ENCODE results near the gene TMEM255B.
"Not testable (repeated sequence)": the region's sequence is repeated elsewhere in the genome, so short reads cannot be mapped to it uniquely, and the experiment has no call there.

TMEM255B gene

DNA sequence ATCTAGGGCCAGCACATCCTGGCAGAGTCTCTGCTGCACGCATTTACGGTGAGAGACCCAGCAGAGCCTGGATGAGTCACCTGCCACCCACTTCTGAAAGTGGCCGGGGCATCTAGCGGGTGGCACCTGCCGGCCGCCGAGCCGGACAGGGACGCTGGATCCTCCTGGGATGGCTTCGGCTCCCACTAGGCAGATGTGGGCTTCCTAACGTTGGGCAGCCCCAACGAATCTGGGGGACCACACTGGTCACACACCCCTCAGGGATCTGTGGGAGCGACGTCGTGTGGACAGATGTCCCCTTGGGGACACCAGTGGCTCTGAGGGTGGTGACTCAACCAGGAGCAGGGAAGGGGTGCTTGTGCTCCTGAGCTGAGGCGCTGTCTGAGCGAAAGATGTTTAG is 32.2 kb downstream of the TMEM255B start:
- no peak for DNase-seq

DNA sequence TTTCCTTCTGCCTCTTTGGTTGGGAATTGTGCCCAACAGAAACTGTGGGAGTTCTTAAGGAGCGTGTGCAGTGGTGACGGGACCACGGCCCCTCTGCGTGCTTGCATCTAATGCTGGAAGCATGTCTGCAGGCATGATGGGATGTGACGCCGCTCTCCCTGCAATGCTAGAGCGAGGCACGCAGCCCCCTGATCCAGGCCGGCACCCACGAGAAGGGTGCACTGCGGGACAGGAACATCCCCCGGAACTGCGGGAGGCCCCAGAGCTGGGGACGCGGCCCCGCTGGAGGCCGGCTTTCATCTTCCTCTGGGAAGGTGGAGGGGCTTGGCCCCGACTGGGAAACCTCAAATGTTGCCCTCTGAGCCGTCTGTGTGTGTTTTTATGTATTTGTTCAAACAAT is 32.7 kb downstream of the TMEM255B start:
- DNase-seq: no peak

DNA sequence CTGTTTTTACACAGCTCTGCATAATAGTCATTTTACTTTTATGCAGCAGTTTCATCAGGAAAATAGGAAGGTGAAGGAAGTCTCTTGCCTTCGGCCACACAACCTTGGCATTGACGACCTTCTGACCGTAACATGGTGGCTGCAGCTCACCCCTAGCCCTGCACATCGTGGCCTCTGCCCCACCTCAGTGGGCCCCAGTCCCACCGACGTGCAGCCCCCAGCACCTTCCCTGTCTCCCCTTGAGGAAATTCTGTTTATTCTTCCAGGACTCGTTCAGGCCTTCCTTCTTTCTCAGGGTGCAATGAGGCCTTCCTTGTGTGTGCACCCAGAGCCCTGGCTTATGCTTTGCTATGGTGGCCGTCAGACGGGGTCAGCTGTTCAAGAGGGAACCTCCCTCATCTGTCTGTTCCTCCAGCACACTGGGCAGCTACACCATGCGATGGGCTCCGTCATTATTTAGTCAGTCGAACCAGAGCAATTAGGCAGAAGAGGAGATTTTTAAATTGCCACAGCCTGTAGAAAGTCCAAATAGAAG is 33.3 kb downstream of the TMEM255B start:
- no peak for DNase-seq

DNA sequence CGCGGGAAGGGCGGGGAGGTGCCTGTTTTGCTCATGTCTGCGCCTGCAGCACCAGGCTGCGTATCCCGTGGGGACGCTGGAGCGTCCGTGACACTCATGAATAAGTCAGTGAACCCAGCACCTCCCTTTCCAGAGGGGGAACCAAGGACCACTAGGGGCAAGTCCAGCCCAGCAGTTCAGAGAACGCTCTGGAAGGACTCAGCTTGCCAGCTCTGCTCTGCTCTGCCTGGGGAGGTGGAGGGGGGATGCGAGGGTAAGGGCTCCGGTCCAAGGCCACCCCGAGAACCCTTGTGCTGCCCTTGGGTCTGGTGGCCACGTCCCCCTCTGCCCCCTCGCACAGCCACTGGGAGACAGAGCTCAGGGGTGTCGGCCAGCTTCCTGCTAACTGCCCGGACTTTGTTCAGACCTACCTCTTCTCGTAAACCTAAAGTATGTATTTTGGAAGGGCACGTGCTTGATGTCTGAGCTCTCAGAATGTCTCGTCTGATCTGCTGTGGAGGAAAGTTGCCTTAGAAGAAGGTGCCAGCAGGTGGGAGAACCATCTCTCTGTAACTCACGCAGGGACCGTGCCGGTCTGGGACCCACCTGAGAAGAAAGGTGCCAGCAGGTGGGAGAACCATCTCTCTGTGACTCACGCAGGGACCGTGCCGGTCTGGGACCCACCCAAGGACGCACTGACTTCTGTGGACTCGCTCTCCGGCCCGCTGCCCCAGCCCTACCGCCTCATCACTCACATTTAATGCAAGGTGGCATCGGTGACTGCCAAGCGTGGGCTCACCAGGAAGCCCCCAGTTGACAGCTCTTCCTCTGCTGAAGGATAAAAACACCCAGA is 34.1 kb downstream of the TMEM255B start:
- DNase-seq: no peak

DNA sequence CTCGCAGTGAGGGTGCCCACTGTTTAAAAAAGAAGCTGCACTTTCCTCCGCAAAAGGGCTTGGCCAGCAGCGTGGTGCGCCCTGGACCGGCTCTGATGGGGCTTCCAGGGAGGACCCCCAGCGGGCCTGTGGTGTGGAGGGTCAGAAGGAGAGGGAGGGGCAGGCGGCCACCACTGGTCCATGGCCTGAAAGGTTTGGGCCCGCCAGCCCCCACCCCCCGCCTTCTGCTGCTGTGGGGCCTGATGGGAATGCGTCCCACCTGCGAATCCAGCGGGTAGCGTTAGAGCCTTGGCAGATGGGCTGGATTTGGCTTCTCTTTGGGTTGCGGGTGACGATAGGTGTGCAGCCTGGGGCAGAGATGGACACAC is 34.7 kb downstream of the TMEM255B start:
- DNase-seq: no peak

DNA sequence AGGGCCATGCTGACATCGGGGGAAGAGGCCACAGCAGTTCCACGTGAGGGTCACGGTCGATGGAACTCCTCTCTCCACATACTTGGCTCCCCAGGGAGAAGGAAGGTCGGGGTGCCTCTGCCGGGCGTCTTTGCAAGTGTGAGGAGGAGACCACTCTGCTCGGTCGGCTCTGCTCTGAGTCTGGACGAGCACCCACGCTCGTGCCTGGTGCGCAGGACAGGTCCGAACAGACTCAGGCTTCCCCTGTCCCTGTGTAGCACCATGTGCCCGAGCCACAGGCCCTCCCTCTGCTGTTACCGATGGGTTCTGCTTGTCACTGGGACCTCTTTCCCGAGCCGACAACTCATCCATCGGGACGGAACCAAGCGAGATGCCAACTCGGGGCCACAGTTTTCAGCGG is 35.1 kb downstream of the TMEM255B start:
- DNase-seq: no peak

DNA sequence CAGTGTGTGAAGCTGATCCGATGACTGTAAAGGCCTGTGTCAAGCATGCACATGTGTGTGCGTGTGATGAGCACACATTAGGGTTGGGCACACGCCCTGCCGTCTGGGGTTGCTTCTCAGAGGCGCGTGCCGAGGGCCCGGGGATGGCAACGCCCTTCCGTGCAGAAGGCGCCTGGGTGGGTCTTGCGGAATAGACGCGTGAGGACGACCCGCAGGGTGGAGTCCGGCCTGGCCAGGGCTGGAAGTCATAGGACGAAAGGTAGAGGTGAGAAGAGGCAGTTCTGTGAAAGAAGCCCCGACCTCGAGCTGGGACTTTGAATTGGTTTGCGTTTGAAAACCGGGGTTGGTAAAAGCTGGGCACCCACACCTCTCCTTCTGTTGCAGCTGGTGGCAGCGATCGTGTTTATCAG is 35.7 kb downstream of the TMEM255B start:
- DNase-seq: no peak

DNA sequence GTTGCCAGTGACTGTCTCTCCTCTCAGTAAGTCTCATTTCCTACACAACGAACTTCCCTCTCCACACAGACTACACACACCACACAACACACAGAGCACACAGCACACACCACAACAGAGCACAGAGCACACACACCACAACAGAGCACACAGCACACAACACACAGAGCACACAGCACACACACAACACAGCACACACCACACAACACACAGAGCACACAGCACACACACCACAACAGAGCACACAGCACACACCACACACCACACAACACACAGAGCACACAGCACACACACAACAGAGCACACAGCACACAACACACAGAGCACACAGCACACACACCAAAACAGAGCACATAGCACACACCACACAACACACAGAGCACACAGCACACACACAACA is 36.3 kb downstream of the TMEM255B start:
- DNase-seq: not testable (repeated sequence)

DNA sequence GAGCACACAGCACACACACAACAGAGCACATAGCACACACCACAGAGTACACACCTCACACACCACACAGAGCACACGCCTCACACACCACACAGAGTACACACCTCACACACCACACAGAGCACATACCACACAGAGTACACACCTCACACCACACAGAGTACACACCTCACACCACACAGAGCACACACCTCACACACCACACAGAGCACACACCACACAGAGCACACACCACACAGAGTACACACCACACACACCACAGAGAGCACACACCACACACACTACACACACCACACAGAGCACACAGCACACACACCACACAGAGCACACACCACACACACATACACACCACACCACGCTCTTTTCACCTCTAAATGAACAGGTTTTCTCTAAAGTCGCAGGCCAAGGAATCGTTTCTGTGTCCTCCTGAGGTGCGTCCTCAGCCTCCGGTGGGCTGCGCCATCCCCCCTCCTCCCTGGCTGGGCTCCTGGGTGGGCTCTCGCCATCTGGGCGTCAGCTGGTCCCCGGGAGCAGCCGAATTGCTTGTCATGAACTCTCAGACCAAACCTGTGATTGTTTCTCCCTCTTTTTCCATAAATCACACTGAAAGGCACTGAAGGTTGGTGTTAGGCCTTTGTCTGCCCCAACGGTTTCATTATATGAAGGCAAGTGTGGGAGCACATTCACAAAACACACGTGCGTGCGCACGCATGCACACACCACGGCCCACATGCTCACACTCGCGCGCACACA is 37.4 kb downstream of the TMEM255B start:
- DNase-seq: no peak

DNA sequence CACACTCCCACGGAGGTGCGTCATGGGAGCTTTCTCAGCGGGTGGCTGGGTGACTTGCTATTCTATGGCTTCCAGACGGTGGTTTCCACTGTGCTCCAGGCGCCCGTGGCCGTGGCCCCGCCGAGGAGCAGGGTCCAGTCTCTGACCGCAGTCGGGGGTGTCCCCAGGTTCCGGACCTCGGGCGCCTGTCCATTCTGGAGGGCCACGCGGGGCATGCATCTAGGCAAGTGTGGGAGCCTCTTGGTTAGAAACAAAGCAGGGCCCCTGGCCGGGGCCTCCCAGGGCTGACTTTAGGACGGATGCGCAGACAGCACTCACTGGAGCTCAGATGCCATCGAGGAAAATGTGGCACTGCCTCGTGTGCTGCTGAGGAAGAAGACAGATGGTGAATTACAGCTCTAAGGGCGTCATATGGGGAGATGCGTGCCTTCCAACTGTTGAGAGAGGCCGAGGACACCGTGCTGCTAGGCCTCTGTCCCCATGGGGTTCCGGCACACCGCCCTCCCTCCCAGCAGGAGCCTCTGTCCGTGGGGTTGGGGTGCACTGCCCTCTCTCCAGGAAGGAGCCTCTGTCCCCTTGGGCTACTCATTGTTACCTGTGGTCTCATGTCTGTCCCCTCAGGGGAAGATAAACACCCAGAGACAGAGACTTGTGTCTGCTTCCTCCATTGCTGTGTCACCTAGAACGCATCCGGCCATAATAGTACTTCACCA is 38.1 kb downstream of the TMEM255B start:
- DNase-seq: no peak

DNA sequence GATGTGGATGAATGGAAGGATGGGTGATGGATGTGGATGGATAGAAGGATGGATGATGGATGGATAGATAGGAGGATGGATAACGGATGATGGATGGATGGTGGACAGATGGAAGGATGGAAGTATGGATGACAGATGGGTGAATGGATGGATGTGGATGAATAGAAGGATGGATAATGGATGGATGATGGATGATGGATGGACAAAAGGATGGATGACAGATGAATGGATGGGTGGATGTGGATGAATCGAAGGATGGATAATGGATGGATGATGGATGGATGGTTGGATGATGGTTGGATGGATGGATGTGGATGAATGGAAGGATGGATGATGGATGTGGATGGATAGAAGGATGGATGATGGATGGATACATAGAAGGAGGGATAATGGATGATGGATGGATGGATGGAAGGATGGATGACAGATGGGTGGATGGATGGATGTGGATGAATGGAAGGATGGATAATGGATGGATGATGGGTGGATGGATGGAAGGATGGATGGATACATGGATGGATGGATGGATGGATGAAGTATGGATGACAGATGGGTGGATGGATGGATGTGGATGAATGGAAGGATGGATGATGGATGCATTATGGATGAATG is 39.3 kb downstream of the TMEM255B start:
- no peak for DNase-seq

DNA sequence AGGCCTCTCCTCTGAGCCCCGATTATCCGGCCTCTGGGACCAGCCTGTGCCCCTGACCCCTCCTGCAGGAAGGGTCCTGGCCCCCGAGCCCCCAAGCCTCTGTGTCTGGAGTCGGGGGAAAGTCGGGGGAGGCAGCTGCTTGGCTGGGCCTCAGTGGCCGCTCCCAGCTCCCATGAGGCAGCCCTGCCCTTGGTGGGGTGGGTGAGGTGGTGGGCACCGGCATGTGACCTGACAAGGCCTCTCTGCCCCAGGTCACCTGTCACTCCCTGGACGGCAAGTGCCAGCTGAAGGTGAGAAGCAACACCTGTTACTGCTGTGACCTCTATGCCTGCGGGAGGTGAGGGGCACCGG is 41.5 kb downstream of the TMEM255B start:
- DNase-seq: no peak

DNA sequence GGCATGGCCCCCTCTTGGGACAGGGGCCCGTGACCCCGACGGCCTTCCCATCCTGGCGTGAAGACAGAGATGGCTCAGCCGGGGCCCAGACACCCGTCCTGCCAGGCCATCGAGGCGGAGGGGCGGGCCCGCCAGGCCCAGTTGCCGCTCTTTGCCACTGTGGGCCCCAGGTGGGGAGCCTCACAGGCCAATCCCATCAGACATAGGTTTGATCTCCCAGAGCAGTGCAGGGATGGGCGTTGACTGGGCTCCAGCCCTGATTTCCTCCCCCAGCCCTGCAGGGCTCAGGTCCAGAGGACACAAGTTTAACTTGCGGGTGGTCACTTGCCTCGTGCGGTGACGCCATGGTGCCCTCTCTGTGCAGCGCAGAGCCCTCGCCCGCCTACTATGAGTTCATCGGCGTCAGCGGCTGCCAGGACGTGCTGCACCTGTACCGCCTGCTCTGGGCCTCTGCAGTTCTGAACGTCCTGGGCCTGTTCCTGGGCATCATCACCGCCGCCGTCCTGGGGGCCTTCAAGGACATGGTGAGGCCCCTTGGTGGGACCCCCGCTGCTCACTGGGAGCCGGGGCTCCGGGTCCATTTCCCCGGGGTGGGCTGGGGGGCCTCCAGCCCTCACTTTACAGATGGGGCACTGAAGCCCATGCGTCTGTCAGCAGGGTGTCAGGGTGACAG is 42.4 kb downstream of the TMEM255B start:
- no peak for DNase-seq

DNA sequence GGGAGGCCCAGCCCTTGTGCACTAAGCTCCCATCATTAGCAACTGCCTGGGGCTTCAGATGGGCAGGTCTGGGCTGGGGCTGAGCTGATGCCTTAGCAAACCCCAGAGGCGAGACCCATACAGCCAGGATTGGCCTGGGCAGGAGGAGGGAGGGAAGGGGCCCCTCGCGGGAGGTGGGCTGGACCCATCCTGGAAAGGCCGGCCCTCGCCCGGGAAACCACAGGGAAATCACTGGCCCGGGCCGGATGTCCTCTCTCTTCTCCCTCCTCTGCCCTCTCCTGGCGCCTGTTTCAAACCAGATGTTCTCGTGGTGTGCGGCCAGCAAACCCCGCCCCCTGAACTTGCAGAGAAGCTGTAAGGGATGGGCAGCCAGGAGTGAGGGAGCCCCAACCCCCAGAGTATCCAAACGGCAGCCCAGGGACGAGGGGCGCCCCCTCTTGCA is 43.1 kb downstream of the TMEM255B start:
- no peak for DNase-seq

DNA sequence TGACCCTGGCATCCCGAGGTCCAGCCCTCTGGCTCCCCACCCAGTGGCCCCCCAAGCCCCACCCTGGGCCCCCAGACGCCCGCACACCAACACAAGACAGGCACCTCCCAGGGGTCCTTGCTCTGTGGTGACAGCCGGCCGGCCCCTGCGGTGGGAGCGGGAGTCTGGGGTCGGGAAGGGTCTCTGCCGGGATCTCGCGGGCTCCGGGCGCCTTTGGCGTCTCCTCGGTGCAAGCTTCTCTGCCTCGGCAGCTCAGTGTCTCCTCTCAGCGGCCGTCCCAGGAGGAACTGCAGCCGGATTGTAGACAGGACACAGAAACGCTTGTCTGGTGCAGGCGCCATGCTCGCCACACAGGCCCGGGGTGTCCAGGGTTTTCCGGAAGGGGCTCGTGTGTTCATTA is 43.7 kb downstream of the TMEM255B start:
- no peak for DNase-seq

DNA sequence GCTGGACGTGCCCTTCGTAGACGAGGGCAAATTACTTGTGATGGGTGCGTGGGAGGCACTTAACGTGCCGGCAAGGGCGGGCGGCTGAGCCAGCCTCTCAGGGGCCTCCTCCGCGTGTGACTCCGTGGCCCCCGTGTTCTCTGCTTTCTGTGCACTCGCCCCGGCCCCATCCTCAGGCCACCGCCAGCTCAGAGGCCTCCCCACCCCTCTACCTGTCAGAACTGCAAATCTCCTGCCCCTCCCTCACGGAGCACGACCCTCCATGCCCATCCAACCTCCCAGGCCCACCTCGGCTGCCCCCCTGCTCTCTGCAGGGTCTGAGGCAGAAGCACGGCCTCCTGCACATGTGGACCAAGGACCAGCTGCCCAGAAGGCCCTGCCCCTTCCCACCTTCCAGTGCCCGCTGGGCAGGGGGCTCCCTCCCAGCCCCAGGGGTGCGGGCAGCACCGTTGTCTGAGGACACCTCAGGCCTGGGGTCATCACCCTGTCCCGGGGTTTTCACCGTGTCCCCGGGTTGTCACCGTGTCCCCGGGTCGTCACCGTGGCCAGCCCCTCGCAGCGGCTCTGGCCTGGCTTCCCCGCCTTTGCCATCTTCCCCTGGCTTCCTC is 44.5 kb downstream of the TMEM255B start:
- no peak for DNase-seq

DNA sequence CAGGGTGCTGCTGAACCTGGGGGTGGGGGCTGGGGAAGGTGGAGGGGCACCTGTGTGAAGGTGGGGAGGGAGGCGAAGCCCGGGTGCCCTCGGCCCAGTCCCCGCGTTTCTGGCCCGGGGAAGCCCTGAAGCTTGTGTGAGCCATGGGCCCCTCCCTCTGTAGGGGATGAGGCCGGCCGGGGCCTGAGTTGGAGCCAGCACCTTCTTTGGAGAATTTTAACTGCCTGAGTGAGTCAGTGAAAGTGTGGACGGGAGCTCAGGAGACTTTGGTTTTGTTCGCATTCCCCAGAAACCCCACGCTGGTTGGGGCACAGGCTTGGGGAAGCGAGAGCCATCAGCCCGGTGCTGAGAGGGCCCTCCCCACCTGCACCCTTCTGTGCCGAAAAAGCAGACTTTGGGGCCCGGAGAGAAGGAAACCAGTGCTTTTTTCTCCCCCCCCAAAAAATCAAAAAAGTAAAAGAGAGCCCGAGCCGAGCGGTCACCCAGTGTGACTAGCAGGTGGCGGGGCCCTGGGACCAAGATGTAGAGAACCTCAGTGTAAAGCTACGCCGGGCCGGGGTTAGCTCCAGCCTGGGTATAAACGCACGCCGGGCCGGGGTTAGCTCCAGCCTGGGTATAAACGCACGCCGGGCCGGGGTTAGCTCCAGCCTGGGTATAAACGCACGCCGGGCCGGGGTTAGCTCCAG is 45.1 kb downstream of the TMEM255B start:
- no peak for DNase-seq

DNA sequence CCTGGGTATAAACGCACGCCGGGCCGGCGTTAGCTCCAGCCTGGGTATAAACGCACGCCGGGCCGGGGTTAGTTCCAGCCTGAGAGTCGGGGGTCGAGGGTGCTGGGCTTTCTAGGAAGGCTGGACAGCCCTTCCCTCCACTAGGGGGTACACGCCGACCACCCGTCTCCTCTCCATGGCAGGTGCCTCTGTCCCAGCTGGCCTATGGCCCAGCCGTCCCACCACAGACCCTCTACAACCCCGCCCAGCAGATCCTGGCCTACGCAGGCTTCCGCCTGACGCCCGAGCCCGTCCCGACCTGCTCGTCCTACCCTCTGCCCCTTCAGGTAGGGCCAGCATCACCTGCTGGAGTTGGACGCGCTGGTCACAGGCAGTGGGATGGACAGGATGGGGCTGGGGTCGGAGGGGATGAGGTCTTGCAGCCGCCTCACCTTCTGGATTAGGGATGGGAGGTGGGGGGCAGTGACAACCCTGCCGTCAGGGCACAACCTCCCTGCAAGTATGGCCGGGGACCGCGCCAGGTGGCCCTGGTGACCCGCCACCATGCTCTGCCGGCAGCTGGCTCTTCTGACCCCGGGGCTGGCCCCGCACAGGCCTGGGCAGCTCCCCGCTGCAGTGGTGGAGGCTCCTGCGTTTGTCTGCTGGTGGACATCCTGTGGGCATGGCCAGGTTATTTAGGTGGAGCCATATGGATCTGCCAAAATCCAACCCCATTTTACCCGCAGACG is 45.8 kb downstream of the TMEM255B start:
- DNase-seq: no peak

DNA sequence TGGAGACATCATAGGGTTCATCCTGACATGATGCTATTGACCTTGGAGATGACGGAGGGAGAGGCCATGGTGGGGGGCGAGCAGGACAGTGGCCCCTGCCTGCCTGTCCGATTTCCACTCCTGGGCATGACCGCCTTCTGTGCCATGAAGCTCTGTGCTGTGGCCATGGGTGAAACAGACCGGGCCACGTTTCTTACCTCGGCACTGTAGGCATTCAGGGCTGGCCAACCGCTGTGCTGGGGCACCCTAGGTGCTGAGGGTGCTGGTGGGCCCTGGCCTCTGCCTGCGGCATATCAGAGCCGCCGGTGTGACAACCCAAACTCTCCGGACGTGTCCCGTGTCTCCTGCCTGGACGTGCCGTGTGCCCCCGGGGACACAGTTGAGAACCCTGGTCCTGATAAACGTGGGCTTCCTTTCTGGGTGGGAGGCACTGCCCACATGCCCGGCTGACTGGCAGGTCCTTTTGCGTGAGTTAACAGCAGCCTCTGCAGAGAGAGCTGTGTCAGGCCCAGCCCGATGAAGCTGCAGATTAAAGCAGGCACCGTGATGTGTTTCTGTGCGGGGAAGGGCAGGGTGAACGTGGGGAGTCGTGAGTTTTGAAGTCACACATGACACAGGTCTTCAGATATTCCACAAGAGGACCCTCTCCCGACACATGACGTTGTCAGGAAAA is 46.5 kb downstream of the TMEM255B start:
- no peak for DNase-seq

DNA sequence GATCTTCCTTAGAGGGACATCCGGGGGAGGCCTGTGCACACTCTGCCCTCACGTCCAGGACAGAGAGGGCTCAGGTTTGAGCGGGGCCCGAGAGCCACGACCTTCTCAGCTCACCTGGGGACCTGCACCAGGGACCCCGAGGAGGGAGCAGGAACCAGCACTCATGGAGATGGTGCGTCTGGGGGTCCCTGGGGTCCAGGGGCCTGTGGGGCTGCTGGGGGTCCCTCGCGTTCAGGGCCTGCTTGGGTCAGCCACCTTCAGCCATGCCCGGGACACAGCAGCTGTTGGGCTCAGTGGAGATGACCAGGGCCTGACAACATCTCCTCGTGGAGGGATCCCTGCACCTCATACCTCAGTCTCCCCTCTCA is 47.1 kb downstream of the TMEM255B start:
- no peak for DNase-seq
